PC-3 (cell line): ENCODE measurements around the gene TMEM11. TPM values are rescaled to one million over a fixed set of nuclear protein-coding genes. Genes with fewer than 3 reads are reported as not detected.

ENCODE experiments used
- ATAC-seq: fragments of 200-7000 bp; cut with Tn5 transposase; 2 replicates; pipeline ENCODE4 v1.9.1; 2020; ENCODE audit warnings: mild to moderate bottlenecking, moderate library complexity
- BruUV-seq: library from RNA; stranded (reverse); fragments of 400-500 nt; replicated peaks from 2 replicates; lab custom pipeline; 2021; lab: Mats Ljungman, UMichigan
- CTCF ChIA-PET: fragments of 300-600 bp; sonication (Branson Sonifier 250); formaldehyde crosslinking; loops from one replicate; lab custom pipeline; 2022; ENCODE audit warnings: antibody characterized with exemption; lab: Charles Lee
- POLR2A ChIA-PET: fragments of 300-600 bp; sonication (Branson Sonifier 250); formaldehyde crosslinking; loops from one replicate; lab custom pipeline; 2022; ENCODE audit warnings: antibody characterized with exemption; ENCODE audit not compliant: unreplicated experiment; lab: Charles Lee
- DNase-seq: peaks from one replicate; pipeline ENCODE4 v3.0.0-alpha.2; 2015
- H2AFZ ChIP-seq: fragments of 300-600 bp; sonication (generic); 2 replicates; pipeline ENCODE4 v1.6.0; 2016; ENCODE audit warnings: antibody characterized with exemption, low read length
- H3F3A ChIP-seq: fragments of 300-600 bp; sonication (generic); one replicate; pipeline ENCODE4 v1.6.0; 2017; ENCODE audit warnings: antibody characterized with exemption, low read length, control low read depth, mild to moderate bottlenecking; ENCODE audit not compliant: unreplicated experiment
- H3K27ac ChIP-seq: fragments of 300-600 bp; sonication (generic); 2 replicates; pipeline ENCODE4 v1.5.1; 2016; ENCODE audit warnings: mild to moderate bottlenecking, low read length
- H3K27me3 ChIP-seq: fragments of 300-600 bp; sonication (generic); 2 replicates; pipeline ENCODE4 v1.6.1; 2016; ENCODE audit warnings: low read length, mixed read lengths
- H3K36me3 ChIP-seq: fragments of 300-600 bp; sonication (generic); 2 replicates; pipeline ENCODE4 v1.6.1; 2016; ENCODE audit warnings: low read depth, mixed run types, low read length, mixed read lengths
- H3K4me1 ChIP-seq: fragments of 300-600 bp; sonication (generic); 2 replicates; pipeline ENCODE4 v1.5.1; 2016; ENCODE audit warnings: low read length; ENCODE audit not compliant: insufficient read depth
- H3K4me2 ChIP-seq: fragments of 300-600 bp; sonication (generic); 2 replicates; pipeline ENCODE4 v1.6.0; 2016; ENCODE audit warnings: low read length
- H3K4me3 ChIP-seq: fragments of 300-600 bp; sonication (generic); 2 replicates; pipeline ENCODE4 v1.5.1; 2016; ENCODE audit warnings: mild to moderate bottlenecking, low read length, mixed read lengths
- H3K79me2 ChIP-seq: fragments of 300-600 bp; sonication (generic); 2 replicates; pipeline ENCODE4 v1.6.1; 2017; ENCODE audit warnings: low read length, mixed read lengths
- H3K9ac ChIP-seq: fragments of 300-600 bp; sonication (generic); 2 replicates; pipeline ENCODE4 v1.6.0; 2016; ENCODE audit warnings: mild to moderate bottlenecking, low read length
- H3K9me2 ChIP-seq: fragments of 300-600 bp; sonication (generic); replicated peaks from 2 replicates; pipeline ENCODE4 v1.6.1; 2016; ENCODE audit warnings: mixed run types, low read length, mixed read lengths
- H3K9me3 ChIP-seq: fragments of 300-600 bp; sonication (generic); 2 replicates; pipeline ENCODE4 v1.6.1; 2016; ENCODE audit warnings: low read length, mixed read lengths
- H4K20me1 ChIP-seq: fragments of 300-600 bp; sonication (generic); 2 replicates; pipeline ENCODE4 v1.6.1; 2016; ENCODE audit warnings: low read length, mixed read lengths
- CTCF ChIP-seq: fragments of 300-600 bp; sonication (generic); conservative IDR thresholded peaks from 2 replicates; pipeline ENCODE4 v1.5.1; 2017; ENCODE audit warnings: antibody characterized with exemption, low read depth, mild to moderate bottlenecking, low read length
- EZH2 ChIP-seq: fragments of 300-600 bp; sonication (generic); IDR thresholded peaks from one replicate; pipeline ENCODE4 v1.6.1; 2017; ENCODE audit warnings: antibody characterized with exemption, mild to moderate bottlenecking, low read length; ENCODE audit not compliant: unreplicated experiment
- EZH2phosphoT487 ChIP-seq: fragments of 300-600 bp; sonication (generic); IDR thresholded peaks from 2 replicates; pipeline ENCODE4 v1.6.1; 2018; ENCODE audit warnings: mild to moderate bottlenecking, antibody characterized with exemption, low read length, borderline replicate concordance
- intact Hi-C: fragments of 100-400 bp; cut with micrococcal nuclease; formaldehyde crosslinking; loops from 2 replicates; pipeline ENCODE4 v1.9.0; 2023
- total RNA-seq: library from RNA; depleted of rRNA; stranded (reverse); fragments of >200 nt; gene quantifications from 2 replicates; pipeline ENCODE4 v1.2.3, GENCODE V29; 2014

The TMEM11 gene
- total RNA-seq, 1 experiment from 2014 or later = 70.8 TPM

DNA sequence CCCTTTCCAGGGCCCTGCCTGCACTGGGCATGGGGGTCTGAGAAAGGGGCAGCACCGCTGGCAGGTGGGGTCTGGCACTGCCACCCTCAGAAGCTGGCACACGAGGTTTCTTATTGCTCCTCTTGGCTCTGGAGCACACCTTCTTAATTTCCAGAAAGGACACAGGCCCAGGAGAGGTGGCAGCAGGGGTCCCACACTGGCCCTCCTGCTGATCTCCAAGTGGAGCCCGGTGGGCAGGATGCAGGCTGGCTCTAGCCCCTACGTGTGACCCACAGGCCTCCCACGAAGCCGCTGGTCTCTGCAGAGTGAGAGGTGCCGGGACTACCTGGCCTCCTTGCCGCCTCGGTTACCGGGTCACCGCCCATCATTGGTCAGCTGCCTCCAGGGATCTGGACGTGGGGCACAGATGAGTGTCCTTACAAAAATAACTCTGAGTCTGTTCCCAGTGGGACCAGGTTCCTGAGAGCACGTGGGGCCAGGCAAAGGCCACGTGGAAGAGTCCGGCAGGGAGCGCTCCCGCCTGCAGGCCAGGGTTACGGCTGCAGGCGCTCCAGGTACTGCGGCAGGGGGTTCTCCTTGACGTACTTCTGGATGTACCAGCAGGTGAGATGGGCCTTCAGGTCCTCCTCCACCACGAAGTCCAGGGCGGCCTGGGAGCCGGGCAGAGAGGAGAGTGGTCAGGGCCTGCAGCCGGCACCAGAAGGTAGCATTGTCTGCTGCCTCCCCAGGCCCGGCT is 29.0 kb upstream of the TMEM11 start:
- Histone ChIP-seq H3K9me2 (no peaks in the 10 kb centered on the region), H3K4me2 (no peak overlapping the region), H2AFZ (no peak overlapping the region), H3F3A (no peaks in the 10 kb centered on the region), H3K27ac (no peak overlapping the region), H3K36me3 (no peaks in the 10 kb centered on the region), H4K20me1 (no peaks in the 10 kb centered on the region), H3K4me3 (no peak overlapping the region), H3K79me2 (no peaks in the 10 kb centered on the region), H3K9me3 (no peaks in the 10 kb centered on the region), H3K9ac (no peak overlapping the region), H3K27me3 (no peaks in the 10 kb centered on the region), H3K4me1 (no peaks in the 10 kb centered on the region)
- ChIA-PET CTCF (no interaction called here), POLR2A (no interaction called here)
- no peak for ATAC-seq
- TF ChIP-seq CTCF (no peak), EZH2phosphoT487 (no peak), EZH2 (no peak)
- no TSS peak for BruUV-seq
- intact Hi-C loops = no loop called here
- DNase-seq = no peak

GRCh38 chr17:21242026-21242697 is 28.2 kb upstream of the TMEM11 start:
- Histone ChIP-seq H3F3A (no peaks in the 10 kb centered on the region), H3K27me3 (no peaks in the 10 kb centered on the region), H3K79me2 (no peaks in the 10 kb centered on the region), H3K4me3 (no peak overlapping the region), H3K9me3 (no peaks in the 10 kb centered on the region), H3K36me3 (no peaks in the 10 kb centered on the region), H3K4me1 (no peaks in the 10 kb centered on the region), H3K9me2 (no peaks in the 10 kb centered on the region), H3K9ac (no peak overlapping the region), H3K27ac (no peak overlapping the region), H4K20me1 (no peaks in the 10 kb centered on the region), H3K4me2 (no peak overlapping the region), H2AFZ (no peak overlapping the region)
- TF ChIP-seq CTCF (no peak), EZH2phosphoT487 (no peak), EZH2 (no peak)
- ChIA-PET CTCF (no interaction called here), POLR2A (no interaction called here)
- no TSS peak for BruUV-seq
- peak; percentile 59 for ATAC-seq
- intact Hi-C loops = no loop called here
- peak; percentile 19 for DNase-seq

GRCh38 chr17:21241564-21241963 is 27.6 kb upstream of the TMEM11 start:
- CTCF ChIA-PET = no interaction called here
- POLR2A ChIA-PET = no interaction called here

More at GRCh38 chr17:21241564-21241963, 27.6 kb upstream of the TMEM11 start:
- Histone ChIP-seq H3K36me3 (no peaks in the 10 kb centered on the region), H3F3A (no peaks in the 10 kb centered on the region), H3K27ac (no peak overlapping the region), H3K4me2 (no peak overlapping the region), H3K27me3 (no peaks in the 10 kb centered on the region), H3K9me2 (no peaks in the 10 kb centered on the region), H3K9me3 (no peaks in the 10 kb centered on the region), H3K9ac (no peak overlapping the region), H3K79me2 (no peaks in the 10 kb centered on the region), H2AFZ (no peak overlapping the region), H4K20me1 (no peaks in the 10 kb centered on the region), H3K4me1 (no peaks in the 10 kb centered on the region), H3K4me3 (no peak overlapping the region)
- BruUV-seq = no TSS peak
- intact Hi-C loops = no loop called here
- ATAC-seq = no peak
- no peak for TF ChIP-seq EZH2phosphoT487
- TF ChIP-seq CTCF = no peak
- TF ChIP-seq EZH2 = no peak
- no peak for DNase-seq
